Measurements from ENCODE around the gene DERL2. TPM values are rescaled to one million over a fixed set of nuclear protein-coding genes. Genes with fewer than 3 reads are reported as not detected.

DERL2 gene
- total RNA-seq, 1 donor from 2014 or later = 68.9 TPM

GRCh38 chr17:5501685-5502084, 15.7 kb upstream of the DERL2 start:
- DNase-seq (ENCODE audit: low spot score) = no peak

- peak; percentile 79 for DNase-seq (ENCODE audit: low spot score)
Measured at GRCh38 chr17:5500589-5501391, 14.8 kb upstream of the DERL2 start.

DNA sequence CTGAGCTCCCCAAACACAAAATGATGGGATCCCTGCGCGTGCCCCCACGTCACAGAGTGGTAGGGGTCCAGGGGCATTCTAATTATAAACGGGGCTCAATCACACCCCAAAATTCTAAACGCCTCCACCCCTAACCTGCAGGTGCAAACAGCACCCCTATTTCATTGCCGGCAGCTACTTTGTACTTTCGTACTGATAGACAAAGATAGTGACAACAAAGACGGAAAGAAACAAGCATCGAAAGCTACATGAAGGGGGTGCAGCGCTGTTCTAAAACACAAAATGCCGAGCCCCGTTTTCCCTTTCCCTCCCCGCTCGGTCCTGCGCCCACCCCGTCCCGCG, 14.2 kb upstream of the DERL2 start:
- no peak for DNase-seq (ENCODE audit: low spot score)

DNA sequence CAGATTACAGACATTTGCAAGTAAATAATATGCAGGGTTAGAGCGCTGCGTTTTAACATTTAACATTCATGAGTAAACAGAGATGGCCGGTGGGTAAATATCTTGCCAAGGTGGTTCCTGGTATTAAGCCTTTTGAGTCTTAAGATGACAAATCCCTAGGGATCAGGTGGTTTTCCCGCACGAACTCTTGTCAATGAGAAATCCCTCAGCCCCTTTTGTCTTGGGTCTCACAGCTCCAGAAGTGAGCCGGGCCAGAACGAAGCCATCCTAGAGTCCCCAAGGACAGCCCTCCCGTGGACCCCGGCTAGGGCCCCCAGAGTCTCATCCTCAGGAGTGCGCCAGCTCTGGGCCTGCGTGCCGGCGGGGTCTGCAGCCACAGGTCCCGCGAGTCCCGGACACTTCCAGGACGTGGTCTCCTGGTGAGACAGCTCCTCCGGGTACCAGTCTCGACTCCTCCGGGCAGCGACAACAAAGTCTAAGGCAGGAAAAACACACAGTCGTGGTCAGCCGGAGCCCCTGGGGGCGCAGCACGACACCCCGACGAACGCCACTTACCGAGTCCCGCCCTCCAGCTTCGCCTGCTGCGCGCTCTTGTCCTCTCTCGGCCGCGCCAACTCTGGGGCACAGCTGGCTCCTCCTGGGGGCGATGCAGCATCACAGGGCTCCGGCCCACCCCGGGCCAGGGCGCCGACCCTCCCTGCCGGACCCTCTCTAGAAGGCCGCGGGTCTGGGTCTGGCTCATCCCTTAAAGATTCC, 13.7 kb upstream of the DERL2 start:
- DNase-seq (ENCODE audit: low spot score) = no peak

- DNase-seq (ENCODE audit: low spot score) = no peak
Measured at GRCh38 chr17:5492970-5493369, 7.0 kb upstream of the DERL2 start.

- no peak for DNase-seq (ENCODE audit: low spot score)
Measured at GRCh38 chr17:5488752-5489151, 2.8 kb upstream of the DERL2 start.

- DNase-seq (ENCODE audit: low spot score) = peak; percentile 99
Measured at GRCh38 chr17:5486206-5487124, 487 bp upstream of the DERL2 start, which contains the start of gene MIS12. MIS12 (plus strand) TSS chr17:5486566; CDS start chr17:5488863, 2,297 bp downstream.

- no peak for DNase-seq (ENCODE audit: low spot score)
Measured at GRCh38 chr17:5481451-5481850, 4.5 kb downstream of the DERL2 start.

GRCh38 chr17:5480962-5481361, 5.0 kb downstream of the DERL2 start:
- DNase-seq (ENCODE audit: low spot score) = no peak

DNA sequence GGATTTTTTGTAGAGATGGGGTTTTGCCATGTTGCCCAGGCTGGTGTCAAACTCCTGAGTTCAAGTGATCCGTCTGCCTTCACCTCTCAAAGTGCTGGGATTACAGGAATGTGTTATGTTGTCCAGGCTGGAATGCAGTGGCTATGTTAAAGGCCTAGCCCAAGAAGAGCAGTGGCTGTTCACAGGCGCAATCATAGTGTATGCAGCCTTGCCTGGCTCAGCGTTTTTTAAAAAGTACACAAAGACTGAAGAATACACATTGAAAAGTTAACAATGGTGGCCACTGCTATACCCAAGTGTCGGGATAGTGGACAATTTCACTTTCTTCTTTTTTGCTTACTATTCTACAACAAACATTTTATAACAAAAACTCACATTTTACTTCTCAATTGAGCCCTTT, 7.0 kb downstream of the DERL2 start:
- no peak for DNase-seq (ENCODE audit: low spot score)

GRCh38 chr17:5473906-5474305, 12.1 kb downstream of the DERL2 start:
- no peak for DNase-seq (ENCODE audit: low spot score)

DNA sequence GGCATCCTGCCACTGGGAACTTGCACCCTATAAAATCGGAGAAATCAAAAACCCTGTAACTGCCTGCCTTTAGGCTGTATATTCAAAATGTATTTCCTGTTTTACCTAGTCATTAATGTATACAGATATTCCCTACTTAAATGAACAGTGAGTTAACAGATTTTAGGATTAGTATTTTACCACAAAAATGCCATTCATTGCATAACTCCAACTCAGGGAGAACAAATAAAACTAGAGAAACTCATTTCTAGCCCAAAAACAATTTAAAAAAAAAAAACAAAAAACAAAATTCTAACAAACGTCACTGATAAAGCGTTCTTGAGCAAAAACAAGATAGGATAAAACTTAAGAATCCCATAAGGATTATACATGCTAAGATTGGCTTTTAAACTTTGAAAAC, 13.5 kb downstream of the DERL2 start:
- no peak for DNase-seq (ENCODE audit: low spot score)

DNA sequence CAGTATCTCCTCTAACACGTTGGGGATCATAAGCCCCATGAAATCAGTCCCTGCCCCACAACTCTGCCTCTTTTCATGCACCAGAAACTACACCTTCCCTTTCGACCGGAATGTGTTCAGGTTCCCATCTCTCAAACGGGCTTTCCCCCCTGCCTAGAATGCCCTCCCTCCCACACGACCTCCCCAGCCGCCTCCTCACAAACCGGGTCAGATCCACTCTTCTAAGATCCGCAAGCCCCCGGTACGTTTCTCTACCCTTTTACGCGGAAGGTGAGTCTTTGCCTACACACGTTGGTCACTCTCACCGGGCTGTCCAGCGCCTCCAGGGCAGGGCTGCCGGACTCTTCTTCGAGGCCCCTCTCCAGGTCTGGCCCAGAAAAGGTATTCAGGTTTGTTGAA, 17.9 kb downstream of the DERL2 start:
- no peak for DNase-seq (ENCODE audit: low spot score)

GRCh38 chr17:5467416-5467815, 18.6 kb downstream of the DERL2 start:
- DNase-seq (ENCODE audit: low spot score) = no peak

DNA sequence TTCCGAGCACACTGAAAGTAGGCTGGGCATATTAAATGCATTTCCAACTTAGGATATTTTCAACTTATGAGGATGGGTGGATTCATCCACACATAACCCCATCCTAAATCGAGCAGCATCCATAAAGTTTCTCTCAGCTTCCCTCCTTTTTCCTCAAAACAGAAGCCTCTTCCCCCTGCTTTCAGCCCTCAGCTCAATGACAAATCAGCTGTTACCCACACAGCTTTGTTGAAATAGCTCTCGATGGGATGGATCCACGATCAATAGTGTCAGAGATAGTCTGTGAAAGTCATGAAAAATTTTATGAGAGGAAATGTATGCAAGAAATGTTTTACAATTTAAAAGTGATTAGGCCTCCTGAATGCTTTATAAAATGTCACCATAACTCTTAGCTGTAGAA, 19.7 kb downstream of the DERL2 start:
- DNase-seq (ENCODE audit: low spot score) = no peak

- DNase-seq (ENCODE audit: low spot score) = no peak
Measured at GRCh38 chr17:5464717-5465507, 21.1 kb downstream of the DERL2 start.

DNA sequence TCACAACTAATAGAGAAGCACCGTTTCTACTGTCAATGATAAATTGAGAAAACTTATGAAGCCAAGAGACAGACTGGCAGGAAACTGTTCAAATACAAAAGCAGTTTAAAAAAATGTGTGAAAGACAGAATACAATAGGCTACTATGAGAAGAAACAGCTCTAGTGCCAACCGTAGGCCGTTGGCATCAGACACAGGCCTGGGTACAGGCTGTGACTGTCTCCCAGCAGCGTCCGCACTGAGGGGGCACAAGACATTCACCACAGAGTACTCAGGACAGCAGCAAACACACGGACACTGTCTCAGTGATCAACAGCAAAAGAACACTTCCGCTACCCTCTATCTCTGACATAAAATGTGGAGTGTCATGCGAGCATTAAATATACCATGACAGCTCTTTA, 39.2 kb downstream of the DERL2 start:
- no peak for DNase-seq (ENCODE audit: low spot score)

DNA sequence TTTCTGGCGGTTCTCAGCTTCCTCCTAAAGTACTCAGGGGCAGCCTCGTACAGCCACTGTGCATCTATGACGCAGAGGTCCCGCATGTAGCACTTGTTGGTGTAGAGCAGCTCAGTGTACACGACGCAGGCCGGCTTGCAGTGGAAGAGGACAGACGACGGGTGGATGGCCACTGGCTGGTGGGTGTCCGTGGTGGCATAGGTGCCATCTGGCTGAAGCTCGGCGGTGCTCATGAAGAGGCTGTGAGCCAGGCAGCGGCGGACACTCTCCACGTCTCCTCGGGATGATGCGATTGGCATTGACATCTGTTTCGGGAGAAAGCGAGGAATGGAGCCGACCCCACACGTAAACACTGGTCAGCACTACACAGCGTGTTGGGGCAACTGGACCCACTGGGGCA, 41.8 kb downstream of the DERL2 start:
- DNase-seq (ENCODE audit: low spot score) = no peak

- no peak for DNase-seq (ENCODE audit: low spot score)
Measured at GRCh38 chr17:5443728-5444127, 42.2 kb downstream of the DERL2 start.

GRCh38 chr17:5439446-5439764, 46.6 kb downstream of the DERL2 start:
- DNase-seq (ENCODE audit: low spot score) = no peak

GRCh38 chr17:5438716-5439445, 47.1 kb downstream of the DERL2 start, which contains the start of gene C1QBP:
C1QBP (minus strand) TSS chr17:5439155; CDS start chr17:5439073, 82 bp downstream.
- DNase-seq (ENCODE audit: low spot score) = peak; percentile 94
